GM23338 (cell line): ENCODE measurements around the gene FGF23. TPM values are rescaled to one million over a fixed set of nuclear protein-coding genes. Genes with fewer than 3 reads are reported as not detected.
A peak's percentile ranks its signal among the peaks of the same experiment; 100 is the strongest.

Source experiments
- ATAC-seq: fragments of 200-7000 bp; cut with Tn5 transposase; 3 replicates; pipeline ENCODE4 v1.9.1; 2020
- DNase-seq: peaks from one replicate; pipeline ENCODE4 v3.0.0-alpha.2; 2015; ENCODE audit warnings: low spot score
- H2AFZ ChIP-seq: fragments of 200-600 bp; sonication (generic); 2 replicates; pipeline ENCODE4 v1.8.0; 2016; ENCODE audit warnings: antibody characterized with exemption, mild to moderate bottlenecking, moderate library complexity
- H3F3A ChIP-seq: fragments of 200-600 bp; sonication (generic); replicated peaks from 2 replicates; pipeline ENCODE4 v1.8.0; 2017; ENCODE audit warnings: antibody characterized with exemption, mixed run types, low read depth
- H3K27ac ChIP-seq: fragments of 200-600 bp; sonication (generic); 2 replicates; pipeline ENCODE4 v1.6.1; 2016; ENCODE audit warnings: low read depth
- H3K27me3 ChIP-seq: fragments of 200-600 bp; sonication (generic); 2 replicates; pipeline ENCODE4 v1.8.0; 2016; ENCODE audit warnings: mild to moderate bottlenecking, mixed run types, moderate library complexity; ENCODE audit not compliant: insufficient read depth
- H3K36me3 ChIP-seq: fragments of 200-600 bp; sonication (generic); 2 replicates; pipeline ENCODE4 v1.8.0; 2016; ENCODE audit warnings: mild to moderate bottlenecking; ENCODE audit not compliant: insufficient read depth
- H3K4me1 ChIP-seq: fragments of 200-600 bp; sonication (generic); 2 replicates; pipeline ENCODE4 v1.8.0; 2016; ENCODE audit warnings: mild to moderate bottlenecking, moderate library complexity; ENCODE audit not compliant: insufficient read depth
- H3K4me2 ChIP-seq: fragments of 200-600 bp; sonication (generic); 2 replicates; pipeline ENCODE4 v1.7.1; 2017; ENCODE audit warnings: mixed run types
- H3K4me3 ChIP-seq: fragments of 200-600 bp; sonication (generic); 2 replicates; pipeline ENCODE4 v1.6.1; 2016; ENCODE audit warnings: mixed run types
- H3K79me2 ChIP-seq: fragments of 200-600 bp; sonication (generic); replicated peaks from 2 replicates; pipeline ENCODE4 v1.8.0; 2017; ENCODE audit warnings: mild to moderate bottlenecking; ENCODE audit not compliant: insufficient read depth
- H3K9me2 ChIP-seq: fragments of 200-600 bp; sonication (generic); 2 replicates; pipeline ENCODE4 v1.8.0; 2017; ENCODE audit not compliant: insufficient read depth
- H4K20me1 ChIP-seq: fragments of 200-600 bp; sonication (generic); replicated peaks from 2 replicates; pipeline ENCODE4 v1.8.0; 2017; ENCODE audit warnings: mild to moderate bottlenecking; ENCODE audit not compliant: insufficient read depth
- H3K27ac Mint-ChIP-seq: 2 replicates; pipeline ENCODE4 v1.8.0; 2020; ENCODE audit warnings: inconsistent platforms, mild to moderate bottlenecking, moderate library complexity, mixed read lengths
- H3K27me3 Mint-ChIP-seq: 3 replicates; pipeline ENCODE4 v1.8.0; 2022; ENCODE audit warnings: low read depth, mild to moderate bottlenecking, moderate library complexity, mixed read lengths, inconsistent platforms; ENCODE audit not compliant: insufficient read depth, poor library complexity
- H3K36me3 Mint-ChIP-seq: 3 replicates; pipeline ENCODE4 v1.8.0; 2021; ENCODE audit warnings: low read depth, mild to moderate bottlenecking, inconsistent platforms, moderate library complexity, mixed read lengths
- H3K4me1 Mint-ChIP-seq: 3 replicates; pipeline ENCODE4 v1.8.0; 2020; ENCODE audit warnings: mild to moderate bottlenecking, inconsistent platforms, mixed read lengths
- H3K4me3 Mint-ChIP-seq: 3 replicates; pipeline ENCODE4 v1.8.0; 2021; ENCODE audit warnings: moderate library complexity, mild to moderate bottlenecking, inconsistent platforms, mixed read lengths
- H3K9me3 Mint-ChIP-seq: 3 replicates; pipeline ENCODE4 v1.8.0; 2020; ENCODE audit warnings: moderate library complexity, mild to moderate bottlenecking, inconsistent platforms, mixed read lengths
- CTCF ChIP-seq, 2 experiments: fragments of 200-600 bp in 1 of 2; sonication (generic) in 1 of 2; conservative IDR thresholded peaks; 2 replicates each; pipeline versions ENCODE4 v1.5.1 to v1.6.1; 2016 to 2017; ENCODE audit warnings: antibody characterized with exemption in 2 of 2, low read depth in 2 of 2, mild to moderate bottlenecking in 2 of 2, moderate library complexity in 1 of 2
- EZH2 ChIP-seq: fragments of 200-600 bp; sonication (generic); IDR thresholded peaks from one replicate; pipeline ENCODE4 v1.8.0; 2017; ENCODE audit warnings: antibody characterized with exemption, mild to moderate bottlenecking, low read depth; ENCODE audit not compliant: unreplicated experiment
- EZH2phosphoT487 ChIP-seq: fragments of 200-600 bp; sonication (generic); IDR thresholded peaks from one replicate; pipeline ENCODE4 v1.8.1; 2018; ENCODE audit warnings: antibody characterized with exemption; ENCODE audit not compliant: unreplicated experiment
- JUNB ChIP-seq: IDR thresholded peaks from one replicate; pipeline ENCODE4 v1.6.1; 2016; ENCODE audit warnings: antibody characterized with exemption; ENCODE audit not compliant: unreplicated experiment
- NANOG ChIP-seq: IDR thresholded peaks from 2 replicates; pipeline ENCODE4 v1.6.1; 2016; ENCODE audit warnings: antibody characterized with exemption, borderline replicate concordance
- REST ChIP-seq: IDR thresholded peaks from one replicate; pipeline ENCODE4 v1.6.1; 2018; ENCODE audit warnings: antibody characterized with exemption; ENCODE audit not compliant: unreplicated experiment
- STAT1 ChIP-seq: IDR thresholded peaks from one replicate; pipeline ENCODE4 v1.6.1; 2016; ENCODE audit warnings: antibody characterized with exemption; ENCODE audit not compliant: unreplicated experiment
- ZNF114 ChIP-seq: fragments of 250-450 bp; sonication (Bioruptor Pico); IDR thresholded peaks from 2 replicates; pipeline ENCODE4 v1.5.0; 2020; ENCODE audit warnings: mild to moderate bottlenecking, moderate library complexity
- ZNF331 ChIP-seq: fragments of 250-450 bp; sonication (Bioruptor Pico); IDR thresholded peaks from 2 replicates; pipeline ENCODE4 v1.5.0; 2020; ENCODE audit warnings: low read depth, mild to moderate bottlenecking, moderate library complexity
- polyA plus RNA-seq: library from polyadenylated mRNA; unstranded; fragments of >200 nt; fragmentation: Nextera tagmentation; extraction: Ambion mirVana; gene quantifications from 2 replicates; pipeline ENCODE4 v1.2.1, GENCODE V29; 2016
- total RNA-seq: library from RNA; depleted of rRNA; stranded (reverse); fragments of >200 nt; shearing (Covaris generic); gene quantifications from 2 replicates; pipeline ENCODE4 v1.2.3, GENCODE V29; 2014
- TF ChIP-seq, protein P1 (sequence below): IDR thresholded peaks from 2 replicates; pipeline ENCODE4 v1.6.1; 2016; ENCODE audit warnings: antibody characterized with exemption
- TF ChIP-seq, protein P2 (sequence below): fragments of 250-450 bp; sonication (Bioruptor Pico); IDR thresholded peaks from 2 replicates; pipeline ENCODE4 v1.5.0; 2020; ENCODE audit warnings: mild to moderate bottlenecking, moderate library complexity

The FGF23 gene
- total and polyA plus RNA-seq, 2 experiments from 2014 or later, result 0.44 to 0.56 TPM

- TF ChIP-seq REST, result no peak
- TF ChIP-seq EZH2phosphoT487, result no peak
- no peak for TF ChIP-seq JUNB
- TF ChIP-seq, protein P1, sequence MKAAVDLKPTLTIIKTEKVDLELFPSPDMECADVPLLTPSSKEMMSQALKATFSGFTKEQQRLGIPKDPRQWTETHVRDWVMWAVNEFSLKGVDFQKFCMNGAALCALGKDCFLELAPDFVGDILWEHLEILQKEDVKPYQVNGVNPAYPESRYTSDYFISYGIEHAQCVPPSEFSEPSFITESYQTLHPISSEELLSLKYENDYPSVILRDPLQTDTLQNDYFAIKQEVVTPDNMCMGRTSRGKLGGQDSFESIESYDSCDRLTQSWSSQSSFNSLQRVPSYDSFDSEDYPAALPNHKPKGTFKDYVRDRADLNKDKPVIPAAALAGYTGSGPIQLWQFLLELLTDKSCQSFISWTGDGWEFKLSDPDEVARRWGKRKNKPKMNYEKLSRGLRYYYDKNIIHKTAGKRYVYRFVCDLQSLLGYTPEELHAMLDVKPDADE, result no peak
- no peak for TF ChIP-seq ZNF114 (CRISPR knock-in tag)
- no peak for TF ChIP-seq EZH2
- no peak for TF ChIP-seq STAT1
These were observed 39.4 kb upstream of the FGF23 start (continued) for GRCh38 chr12:4418913-4419312.

DNA sequence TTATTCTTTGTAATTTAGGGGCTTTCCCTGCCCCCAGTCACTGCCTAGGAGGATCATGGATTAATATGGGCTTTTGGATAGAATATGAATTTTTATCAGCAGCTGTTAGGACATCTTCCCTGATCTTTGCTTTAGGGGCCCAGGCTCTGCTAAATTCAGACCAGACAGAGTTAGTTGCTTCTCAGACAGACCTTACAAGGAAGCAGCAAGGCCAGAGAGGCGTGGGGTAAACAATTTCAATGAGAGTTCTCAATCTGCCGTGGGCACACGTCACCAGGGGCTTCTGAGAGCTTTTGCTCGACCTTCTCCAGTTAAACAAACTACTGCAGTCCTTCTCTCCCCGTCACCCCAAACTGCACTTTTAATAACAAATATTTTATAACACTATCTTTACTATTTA lies 38.4 kb upstream of the FGF23 start:
- no peaks in the 10 kb centered on the region for H3K79me2 ChIP-seq
- no peaks in the 10 kb centered on the region for H3K27me3 Mint-ChIP-seq
- H4K20me1 ChIP-seq, result no peaks in the 10 kb centered on the region
- DNase-seq, result no peak
- no peak for ATAC-seq
- no peak overlapping the region for H3K4me2 ChIP-seq
- no peaks in the 10 kb centered on the region for H3K9me2 ChIP-seq
- no peaks in the 10 kb centered on the region for H3K27me3 ChIP-seq
- H3K4me3 Mint-ChIP-seq, result no peak overlapping the region
- H3K4me1 ChIP-seq, result no peaks in the 10 kb centered on the region
- peaks cover 9% of the 10 kb centered on the region; the same call in 2 of the 3 replicates for H3K4me1 Mint-ChIP-seq
- peak overlapping the region; percentile 83 for H2AFZ ChIP-seq
- no peaks in the 10 kb centered on the region for H3K36me3 ChIP-seq
- H3K36me3 Mint-ChIP-seq, result no peaks in the 10 kb centered on the region
- H3K27ac ChIP-seq, result no peak overlapping the region
- no peaks in the 10 kb centered on the region for H3F3A ChIP-seq
- no peak overlapping the region for H3K27ac Mint-ChIP-seq
- no peaks in the 10 kb centered on the region for H3K9me3 Mint-ChIP-seq
- no peak overlapping the region for H3K4me3 ChIP-seq
- TF ChIP-seq CTCF (conservative IDR thresholded peaks at IDR 0.05; ENCODE audit: low read depth in 2 of 2) (no peak), NANOG (no peak), JUNB (no peak), EZH2phosphoT487 (no peak), EZH2 (no peak), ZNF114 (CRISPR knock-in tag) (no peak), STAT1 (no peak), ZNF331 (CRISPR knock-in tag) (no peak)
- TF ChIP-seq, protein P2, sequence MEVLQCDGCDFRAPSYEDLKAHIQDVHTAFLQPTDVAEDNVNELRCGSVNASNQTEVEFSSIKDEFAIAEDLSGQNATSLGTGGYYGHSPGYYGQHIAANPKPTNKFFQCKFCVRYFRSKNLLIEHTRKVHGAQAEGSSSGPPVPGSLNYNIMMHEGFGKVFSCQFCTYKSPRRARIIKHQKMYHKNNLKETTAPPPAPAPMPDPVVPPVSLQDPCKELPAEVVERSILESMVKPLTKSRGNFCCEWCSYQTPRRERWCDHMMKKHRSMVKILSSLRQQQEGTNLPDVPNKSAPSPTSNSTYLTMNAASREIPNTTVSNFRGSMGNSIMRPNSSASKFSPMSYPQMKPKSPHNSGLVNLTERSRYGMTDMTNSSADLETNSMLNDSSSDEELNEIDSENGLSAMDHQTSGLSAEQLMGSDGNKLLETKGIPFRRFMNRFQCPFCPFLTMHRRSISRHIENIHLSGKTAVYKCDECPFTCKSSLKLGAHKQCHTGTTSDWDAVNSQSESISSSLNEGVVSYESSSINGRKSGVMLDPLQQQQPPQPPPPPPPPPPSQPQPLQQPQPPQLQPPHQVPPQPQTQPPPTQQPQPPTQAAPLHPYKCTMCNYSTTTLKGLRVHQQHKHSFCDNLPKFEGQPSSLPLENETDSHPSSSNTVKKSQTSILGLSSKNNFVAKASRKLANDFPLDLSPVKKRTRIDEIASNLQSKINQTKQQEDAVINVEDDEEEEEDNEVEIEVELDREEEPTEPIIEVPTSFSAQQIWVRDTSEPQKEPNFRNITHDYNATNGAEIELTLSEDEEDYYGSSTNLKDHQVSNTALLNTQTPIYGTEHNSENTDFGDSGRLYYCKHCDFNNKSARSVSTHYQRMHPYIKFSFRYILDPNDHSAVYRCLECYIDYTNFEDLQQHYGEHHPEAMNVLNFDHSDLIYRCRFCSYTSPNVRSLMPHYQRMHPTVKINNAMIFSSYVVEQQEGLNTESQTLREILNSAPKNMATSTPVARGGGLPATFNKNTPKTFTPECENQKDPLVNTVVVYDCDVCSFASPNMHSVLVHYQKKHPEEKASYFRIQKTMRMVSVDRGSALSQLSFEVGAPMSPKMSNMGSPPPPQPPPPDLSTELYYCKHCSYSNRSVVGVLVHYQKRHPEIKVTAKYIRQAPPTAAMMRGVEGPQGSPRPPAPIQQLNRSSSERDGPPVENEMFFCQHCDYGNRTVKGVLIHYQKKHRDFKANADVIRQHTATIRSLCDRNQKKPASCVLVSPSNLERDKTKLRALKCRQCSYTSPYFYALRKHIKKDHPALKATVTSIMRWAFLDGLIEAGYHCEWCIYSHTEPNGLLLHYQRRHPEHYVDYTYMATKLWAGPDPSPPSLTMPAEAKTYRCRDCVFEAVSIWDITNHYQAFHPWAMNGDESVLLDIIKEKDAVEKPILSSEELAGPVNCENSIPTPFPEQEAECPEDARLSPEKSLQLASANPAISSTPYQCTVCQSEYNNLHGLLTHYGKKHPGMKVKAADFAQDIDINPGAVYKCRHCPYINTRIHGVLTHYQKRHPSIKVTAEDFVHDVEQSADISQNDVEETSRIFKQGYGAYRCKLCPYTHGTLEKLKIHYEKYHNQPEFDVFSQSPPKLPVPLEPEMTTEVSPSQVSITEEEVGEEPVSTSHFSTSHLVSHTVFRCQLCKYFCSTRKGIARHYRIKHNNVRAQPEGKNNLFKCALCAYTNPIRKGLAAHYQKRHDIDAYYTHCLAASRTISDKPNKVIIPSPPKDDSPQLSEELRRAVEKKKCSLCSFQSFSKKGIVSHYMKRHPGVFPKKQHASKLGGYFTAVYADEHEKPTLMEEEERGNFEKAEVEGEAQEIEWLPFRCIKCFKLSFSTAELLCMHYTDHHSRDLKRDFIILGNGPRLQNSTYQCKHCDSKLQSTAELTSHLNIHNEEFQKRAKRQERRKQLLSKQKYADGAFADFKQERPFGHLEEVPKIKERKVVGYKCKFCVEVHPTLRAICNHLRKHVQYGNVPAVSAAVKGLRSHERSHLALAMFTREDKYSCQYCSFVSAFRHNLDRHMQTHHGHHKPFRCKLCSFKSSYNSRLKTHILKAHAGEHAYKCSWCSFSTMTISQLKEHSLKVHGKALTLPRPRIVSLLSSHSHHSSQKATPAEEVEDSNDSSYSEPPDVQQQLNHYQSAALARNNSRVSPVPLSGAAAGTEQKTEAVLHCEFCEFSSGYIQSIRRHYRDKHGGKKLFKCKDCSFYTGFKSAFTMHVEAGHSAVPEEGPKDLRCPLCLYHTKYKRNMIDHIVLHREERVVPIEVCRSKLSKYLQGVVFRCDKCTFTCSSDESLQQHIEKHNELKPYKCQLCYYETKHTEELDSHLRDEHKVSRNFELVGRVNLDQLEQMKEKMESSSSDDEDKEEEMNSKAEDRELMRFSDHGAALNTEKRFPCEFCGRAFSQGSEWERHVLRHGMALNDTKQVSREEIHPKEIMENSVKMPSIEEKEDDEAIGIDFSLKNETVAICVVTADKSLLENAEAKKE (CRISPR knock-in tag), result no peak
- TF ChIP-seq, protein P1, result no peak
